Measurements from ENCODE around the gene MBD3L4. TPM values are rescaled to one million over a fixed set of nuclear protein-coding genes. Genes with fewer than 3 reads are reported as not detected.

The MBD3L4 gene
- total RNA-seq, 1 donor from 2014 or later, result not detected

DNA sequence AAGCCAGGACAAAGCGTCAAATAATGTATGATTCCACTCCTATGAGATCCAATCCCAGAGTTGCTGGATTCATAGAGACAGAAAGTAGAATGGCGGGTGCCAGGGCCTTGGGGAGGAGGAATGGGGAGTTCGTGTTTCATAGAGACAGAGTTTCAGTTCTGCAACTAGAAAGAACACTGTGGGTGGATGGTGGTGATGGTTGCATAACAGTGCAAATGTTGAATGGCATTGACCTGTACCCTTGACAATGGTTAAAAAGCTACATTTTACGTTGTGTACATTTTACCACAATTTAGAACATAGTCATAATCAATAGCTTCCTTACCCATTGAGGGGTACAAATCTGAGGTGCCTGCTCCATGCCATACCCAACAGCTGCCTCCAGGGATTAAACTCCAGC lies 52.1 kb downstream of the MBD3L4 start:
- no peaks in the 10 kb centered on the region for H3K36me3 ChIP-seq (ENCODE audit: control insufficient read depth in 3 of 3, insufficient read depth in 3 of 3, low read length in 3 of 3)
- H3K9me3 ChIP-seq (ENCODE audit: control insufficient read depth in 3 of 3, low read length in 3 of 3), result peaks cover 9 to 14% (median 11%) of the 10 kb centered on the region in 3 donors
- no peaks in the 10 kb centered on the region for H3K27me3 ChIP-seq (ENCODE audit: control insufficient read depth in 3 of 3, insufficient read depth in 3 of 3, low read length in 3 of 3)
- no peak overlapping the region for H3K9ac ChIP-seq (ENCODE audit: low read depth in 1 of 3, low read length in 3 of 3)
- no peak overlapping the region for H3K27ac ChIP-seq (ENCODE audit: low read depth, low read length)
- H3K4me3 ChIP-seq (ENCODE audit: low read length in 3 of 3), result no peak overlapping the region
- H3K4me1 ChIP-seq (ENCODE audit: control insufficient read depth in 3 of 3, insufficient read depth in 3 of 3, low read length in 3 of 3), result no peaks in the 10 kb centered on the region

Other genes starting within 250 kb of the MBD3L4 start
- 1.6 TPM for gene ADGRE1, start 152.6 kb downstream of the MBD3L4 start, total RNA-seq
- not detected for gene MBD3L2B, start 18.7 kb downstream of the MBD3L4 start, total RNA-seq
- not detected for gene MBD3L5, start 9.6 kb downstream of the MBD3L4 start, total RNA-seq
- not detected for gene MBD3L2, start 9.1 kb upstream of the MBD3L4 start, total RNA-seq
- gene MBD3L3, start 18.5 kb upstream of the MBD3L4 start, total RNA-seq, result not detected
- gene ZNF557, start 29.5 kb upstream of the MBD3L4 start, total RNA-seq, result 16.7 TPM